ENCODE measurements around the gene ZNF236.
"Not testable (repeated sequence)": the region's sequence is repeated elsewhere in the genome, so short reads cannot be mapped to it uniquely, and the experiment has no call there.

Gene ZNF236

GRCh38 chr18:76822506-76823160, at the start of gene ZNF236:
Gene ZNF236 (plus strand): TSS chr18:76822557. CDS start chr18:76822608, 51 bp downstream.
- DNase-seq (ENCODE audit: low read depth in 2 of 2, low spot score in 1 of 2) = peak; percentile 16 to 43

GRCh38 chr18:76772665-76773064, 49.7 kb upstream of the ZNF236 start:
- DNase-seq (ENCODE audit: low read depth in 2 of 2, low spot score in 1 of 2) = no peak

- not testable (repeated sequence) for DNase-seq (ENCODE audit: low read depth in 2 of 2, low spot score in 1 of 2)
Measured at GRCh38 chr18:76777036-76777435, 45.3 kb upstream of the ZNF236 start.

DNA sequence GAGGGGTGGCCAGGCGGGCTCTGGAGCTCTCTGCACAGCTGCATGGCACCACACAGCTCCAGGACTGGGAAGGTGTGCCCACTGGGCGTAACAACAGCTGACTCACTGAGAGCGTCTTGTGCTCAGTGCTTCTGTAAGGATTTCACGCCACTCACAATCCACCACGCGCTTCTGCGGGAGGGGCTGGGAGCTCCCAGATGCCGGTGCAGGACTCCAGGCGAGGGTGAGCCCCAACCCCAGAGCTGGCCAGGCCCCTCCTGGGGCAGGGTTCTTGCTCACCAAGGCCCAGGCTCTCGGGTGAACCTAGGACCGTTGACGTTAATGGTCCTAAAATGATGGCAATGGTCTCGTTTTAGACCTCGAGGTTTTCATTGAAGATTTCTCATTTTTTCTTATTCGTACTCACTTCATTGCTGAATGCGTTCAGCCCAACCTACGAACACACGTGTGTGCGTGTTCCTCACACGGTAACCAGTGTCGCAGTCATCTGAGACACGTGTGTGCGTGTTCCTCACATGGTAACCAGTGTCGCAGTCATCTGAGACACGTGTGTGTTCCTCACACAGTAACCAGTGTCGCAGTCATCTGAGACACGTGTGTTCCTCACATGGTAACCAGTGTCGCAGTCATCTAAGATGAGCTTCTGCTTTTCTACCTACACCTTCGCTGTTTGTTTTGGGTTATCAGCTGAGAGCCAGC, 38.4 kb upstream of the ZNF236 start:
- no peak for DNase-seq (ENCODE audit: low read depth in 2 of 2, low spot score in 1 of 2)

DNA sequence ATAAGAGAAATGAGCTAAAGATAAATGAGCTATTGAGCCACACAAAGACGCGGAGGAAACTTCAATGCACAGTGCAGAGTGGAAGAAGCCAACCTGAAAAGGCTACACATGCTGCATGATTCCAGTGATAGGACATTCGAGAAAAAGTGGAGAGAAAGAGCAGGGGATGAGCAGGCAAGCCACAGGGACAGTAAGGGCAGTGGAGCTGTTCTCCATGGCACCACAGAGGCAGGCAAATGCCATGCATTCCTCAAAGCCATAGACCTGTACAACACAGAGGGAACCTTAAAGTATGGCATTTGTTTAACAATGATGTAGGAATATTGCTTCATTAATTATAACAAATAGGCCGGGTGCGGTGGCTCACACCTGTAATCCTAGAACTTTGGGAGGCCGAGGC, 36.5 kb upstream of the ZNF236 start:
- DNase-seq (ENCODE audit: low read depth in 2 of 2, low spot score in 1 of 2) = no peak

GRCh38 chr18:76788571-76789317, 33.6 kb upstream of the ZNF236 start:
- no peak for DNase-seq (ENCODE audit: low read depth in 2 of 2, low spot score in 1 of 2)

GRCh38 chr18:76791106-76791505, 31.3 kb upstream of the ZNF236 start:
- DNase-seq (ENCODE audit: low read depth in 2 of 2, low spot score in 1 of 2) = no peak

- DNase-seq (ENCODE audit: low read depth in 2 of 2, low spot score in 1 of 2) = no peak
Measured at GRCh38 chr18:76791642-76792041, 30.7 kb upstream of the ZNF236 start.

GRCh38 chr18:76794326-76794725, 28.0 kb upstream of the ZNF236 start:
- DNase-seq (ENCODE audit: low read depth in 2 of 2, low spot score in 1 of 2) = no peak

DNA sequence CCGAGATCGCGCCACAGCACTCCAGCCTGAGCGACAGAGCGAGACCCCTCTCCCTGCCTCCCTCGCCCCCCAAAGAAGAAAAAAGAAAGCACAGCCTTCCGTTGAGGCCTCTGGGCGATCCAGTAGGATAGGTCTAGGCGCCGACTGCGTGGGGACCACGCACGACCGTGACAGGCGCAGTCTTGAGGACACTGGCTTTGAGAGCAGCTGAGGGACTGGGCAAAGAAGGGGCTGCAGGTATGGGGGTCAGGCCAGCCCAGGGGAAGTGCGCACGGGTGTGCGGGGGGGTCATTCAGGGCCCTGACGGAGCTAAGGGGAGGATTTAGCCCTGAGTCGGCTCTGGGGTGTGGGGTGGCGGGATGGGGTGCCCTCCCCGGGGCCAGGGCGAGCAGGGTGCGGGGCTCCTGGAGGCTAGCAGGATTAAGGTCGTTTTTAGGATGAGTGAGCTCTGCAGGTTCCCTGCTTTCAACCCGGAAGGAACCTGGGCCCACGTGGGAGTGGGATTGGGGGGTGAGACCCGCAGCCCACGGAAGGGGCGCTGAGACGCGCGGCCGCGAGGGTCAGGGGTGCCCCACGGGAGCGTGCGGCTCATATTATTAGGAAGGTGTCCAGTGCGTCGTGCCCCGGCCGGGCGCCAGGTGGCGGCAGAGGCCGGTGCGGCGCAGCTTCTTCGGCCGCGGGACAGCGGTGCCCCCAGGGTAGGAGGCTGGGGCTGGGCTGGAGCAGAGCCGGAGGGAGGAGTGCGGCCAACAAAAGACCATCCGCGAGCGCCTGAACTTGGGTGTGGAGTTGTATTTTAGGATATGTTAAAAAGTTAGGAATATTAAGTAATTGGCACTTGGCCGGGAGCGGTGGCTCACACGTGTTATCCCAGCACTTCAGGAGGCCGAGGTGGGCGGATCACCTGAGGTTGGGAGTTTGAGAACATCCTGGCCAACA, 20.5 kb upstream of the ZNF236 start:
- DNase-seq (ENCODE audit: low read depth in 2 of 2, low spot score in 1 of 2) = no peak

GRCh38 chr18:76803413-76803812, 18.9 kb upstream of the ZNF236 start:
- no peak for DNase-seq (ENCODE audit: low read depth in 2 of 2, low spot score in 1 of 2)

- peak; percentile 40 to 45 for DNase-seq (ENCODE audit: low read depth in 2 of 2, low spot score in 1 of 2)
Measured at GRCh38 chr18:76803814-76804213, 18.5 kb upstream of the ZNF236 start.

DNA sequence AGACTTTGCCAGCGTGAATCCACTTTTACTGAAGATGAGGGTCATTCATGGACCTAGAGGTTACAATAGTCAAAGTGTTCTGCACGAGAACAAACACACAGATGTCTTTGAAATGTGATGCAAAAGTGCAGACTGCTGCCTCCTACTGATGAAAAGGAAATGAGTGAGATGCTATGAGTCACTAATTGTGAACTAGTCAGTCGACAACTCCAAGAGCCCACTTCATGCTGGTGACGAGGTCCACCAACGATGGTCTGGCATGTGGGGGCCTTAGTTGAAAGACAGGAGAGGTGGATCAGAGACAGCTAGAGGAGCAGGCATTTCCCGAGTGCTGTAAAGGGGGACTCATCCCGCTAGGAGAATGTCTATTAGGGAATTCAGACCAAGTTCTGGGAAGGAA, 17.1 kb upstream of the ZNF236 start:
- DNase-seq (ENCODE audit: low read depth in 2 of 2, low spot score in 1 of 2) = no peak

DNA sequence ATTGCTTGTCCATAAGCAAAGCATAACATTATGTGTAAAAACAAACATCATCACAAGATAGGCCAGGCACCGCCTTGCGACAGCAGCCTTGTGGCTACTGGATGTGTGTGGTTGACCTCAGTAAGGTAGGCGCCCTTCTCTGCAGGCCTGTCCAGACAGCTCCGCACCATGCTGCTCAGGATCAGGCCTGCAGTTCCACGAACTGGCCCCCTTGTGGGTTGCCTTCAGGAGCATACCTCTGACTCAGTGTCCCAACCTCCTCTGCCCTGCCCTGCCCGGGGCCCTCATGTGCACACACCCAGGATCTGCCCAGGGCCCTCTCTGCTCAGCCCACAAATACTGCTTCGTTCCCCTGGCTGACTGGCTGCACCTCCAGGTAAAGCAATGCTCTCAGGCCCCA, 16.1 kb upstream of the ZNF236 start:
- no peak for DNase-seq (ENCODE audit: low read depth in 2 of 2, low spot score in 1 of 2)

DNA sequence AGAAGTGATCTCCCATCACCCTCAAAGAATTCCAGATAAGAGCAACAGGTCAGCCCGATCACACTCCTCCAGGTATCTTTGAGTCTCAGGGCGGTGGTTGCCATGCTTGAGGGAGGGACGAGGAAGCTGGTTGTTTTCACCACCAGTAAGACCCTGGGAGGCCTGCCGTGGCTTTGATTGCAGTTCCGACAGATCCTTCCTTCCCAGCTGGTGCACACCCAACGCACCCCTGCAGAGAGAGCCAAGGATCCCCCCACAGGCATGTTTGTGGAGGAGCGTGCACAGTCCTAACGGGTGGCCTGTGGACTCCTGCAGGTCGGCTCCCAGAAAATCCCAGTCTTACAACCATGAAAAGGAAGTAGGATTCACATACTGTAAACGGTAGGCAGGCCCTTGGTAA, 13.8 kb upstream of the ZNF236 start:
- no peak for DNase-seq (ENCODE audit: low read depth in 2 of 2, low spot score in 1 of 2)

DNA sequence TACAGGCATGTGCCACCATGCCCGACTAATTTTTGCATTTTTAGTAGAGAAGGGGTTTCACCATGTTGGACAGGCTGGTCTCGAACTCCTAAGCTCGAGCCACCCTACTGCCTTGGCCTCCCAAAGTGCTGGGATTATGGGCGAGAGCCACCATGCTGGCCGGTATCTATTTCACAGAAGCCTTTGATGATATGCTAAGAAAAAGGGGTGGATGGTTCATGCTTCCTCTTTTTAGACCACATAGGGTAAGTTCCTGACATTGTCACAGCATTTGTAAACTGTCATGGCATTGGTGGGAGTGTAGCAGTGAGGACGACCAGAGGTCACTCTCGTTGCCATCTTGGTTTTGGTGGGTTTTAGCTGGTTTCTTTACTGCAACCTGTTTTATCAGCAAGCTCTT, 10.8 kb upstream of the ZNF236 start:
- DNase-seq (ENCODE audit: low read depth in 2 of 2, low spot score in 1 of 2) = not testable (repeated sequence)

- no peak for DNase-seq (ENCODE audit: low read depth in 2 of 2, low spot score in 1 of 2)
Measured at GRCh38 chr18:76814256-76814655, 8.1 kb upstream of the ZNF236 start.

GRCh38 chr18:76816127-76816526, 6.2 kb upstream of the ZNF236 start:
- DNase-seq (ENCODE audit: low read depth in 2 of 2, low spot score in 1 of 2) = no peak

GRCh38 chr18:76817888-76818611, 4.3 kb upstream of the ZNF236 start:
- no peak for DNase-seq (ENCODE audit: low read depth in 2 of 2, low spot score in 1 of 2)

GRCh38 chr18:76819411-76820136, 2.8 kb upstream of the ZNF236 start:
- DNase-seq (ENCODE audit: low read depth in 2 of 2, low spot score in 1 of 2) = no peak

Data from stimulated activated CD8-positive, alpha-beta memory T cell treated with anti-CD3 and anti-CD28 coated beads, Interleukin-4, amount 100 ng/mL, for 1 hour (primary cell).